Activated T-helper 1 cell treated with anti-CD3 and anti-CD28 coated beads, Interleukin-12 subunit alpha, Interleukin-12 subunit beta, Interleukin-2, Interleukin-4 antibody, amounts not matched to agents 30 ng/mL and 10 ng/mL and 1 ng/mL, durations not matched to agents 14 hours and 24 hours and 36 hours (primary cell): Measurements from ENCODE around the gene SPRED1. TPM values are rescaled to one million over a fixed set of nuclear protein-coding genes. Genes with fewer than 3 reads are reported as not detected.
"Not testable (repeated sequence)": the region's sequence is repeated elsewhere in the genome, so short reads cannot be mapped to it uniquely, and the experiment has no call there.

Experiments
- DNase-seq: peaks from one replicate; pipeline ENCODE4 v3.0.0; 2021; ENCODE audit warnings: low spot score
- H3K27ac Mint-ChIP-seq: one replicate; pipeline ENCODE4 v1.8.0; 2021; ENCODE audit warnings: mild to moderate bottlenecking, mixed read lengths
- H3K27me3 Mint-ChIP-seq: one replicate; pipeline ENCODE4 v1.8.0; 2022; ENCODE audit warnings: mild to moderate bottlenecking, moderate library complexity, mixed read lengths; ENCODE audit not compliant: insufficient read depth
- H3K36me3 Mint-ChIP-seq: one replicate; pipeline ENCODE4 v1.8.0; 2021; ENCODE audit warnings: low read depth, mixed read lengths
- H3K4me1 Mint-ChIP-seq: one replicate; pipeline ENCODE4 v1.8.0; 2021; ENCODE audit warnings: low read depth, mixed read lengths
- H3K4me3 Mint-ChIP-seq: one replicate; pipeline ENCODE4 v1.8.0; 2021; ENCODE audit warnings: mild to moderate bottlenecking, moderate library complexity, mixed read lengths
- H3K9me3 Mint-ChIP-seq: one replicate; pipeline ENCODE4 v1.8.0; 2021; ENCODE audit warnings: mixed read lengths
- intact Hi-C: fragments of 100-400 bp; cut with micrococcal nuclease; formaldehyde crosslinking; loops from one replicate; pipeline ENCODE4 v1.15.1; 2024
- total RNA-seq: library from RNA; stranded (reverse); gene quantifications from 2 replicates; pipeline ENCODE4 v1.2.3, GENCODE V29; 2022

The SPRED1 gene
- total RNA-seq, 1 donor from 2014 or later: 0.49 TPM

- intact Hi-C loops: no loop called here
- no peaks in the 10 kb centered on the region for H3K36me3 Mint-ChIP-seq
- no peaks in the 10 kb centered on the region for H3K4me1 Mint-ChIP-seq
- no peak overlapping the region for H3K27ac Mint-ChIP-seq
- H3K9me3 Mint-ChIP-seq: no peaks in the 10 kb centered on the region
- no peak for DNase-seq
- peaks cover 24% of the 10 kb centered on the region for H3K27me3 Mint-ChIP-seq
- H3K4me3 Mint-ChIP-seq: no peak overlapping the region
Observed at GRCh38 chr15:38217788-38218609, 34.6 kb upstream of the SPRED1 start.

GRCh38 chr15:38220606-38221273, 31.9 kb upstream of the SPRED1 start:
- DNase-seq: no peak
- H3K36me3 Mint-ChIP-seq: no peaks in the 10 kb centered on the region
- no peaks in the 10 kb centered on the region for H3K4me1 Mint-ChIP-seq
- no peaks in the 10 kb centered on the region for H3K9me3 Mint-ChIP-seq
- H3K27me3 Mint-ChIP-seq: peaks cover 10% of the 10 kb centered on the region
- H3K4me3 Mint-ChIP-seq: no peak overlapping the region
- intact Hi-C loops: no loop called here
- H3K27ac Mint-ChIP-seq: no peak overlapping the region

GRCh38 chr15:38224486-38224885, 28.1 kb upstream of the SPRED1 start:
- DNase-seq: no peak
- Mint-ChIP-seq H3K4me3 (no peak overlapping the region), H3K27ac (no peak overlapping the region), H3K27me3 (peaks cover 5% of the 10 kb centered on the region), H3K4me1 (no peaks in the 10 kb centered on the region), H3K9me3 (no peaks in the 10 kb centered on the region), H3K36me3 (no peaks in the 10 kb centered on the region)
- intact Hi-C loops: no loop called here

- no peak overlapping the region for H3K27ac Mint-ChIP-seq
- intact Hi-C loops: no loop called here
- peaks cover 7% of the 10 kb centered on the region for H3K27me3 Mint-ChIP-seq
- no peak overlapping the region for H3K4me3 Mint-ChIP-seq
- H3K36me3 Mint-ChIP-seq: no peaks in the 10 kb centered on the region
- H3K9me3 Mint-ChIP-seq: no peaks in the 10 kb centered on the region
- DNase-seq: no peak
- H3K4me1 Mint-ChIP-seq: no peaks in the 10 kb centered on the region
Observed at GRCh38 chr15:38225381-38225780, 27.3 kb upstream of the SPRED1 start.

GRCh38 chr15:38226608-38227266, 25.9 kb upstream of the SPRED1 start:
- no peak for DNase-seq

GRCh38 chr15:38227941-38228340, 24.7 kb upstream of the SPRED1 start:
- peaks cover 5% of the 10 kb centered on the region for H3K27me3 Mint-ChIP-seq
- DNase-seq: no peak
- H3K9me3 Mint-ChIP-seq: no peaks in the 10 kb centered on the region
- no peaks in the 10 kb centered on the region for H3K36me3 Mint-ChIP-seq
- no peaks in the 10 kb centered on the region for H3K4me1 Mint-ChIP-seq
- H3K27ac Mint-ChIP-seq: no peak overlapping the region
- intact Hi-C loops: no loop called here
- H3K4me3 Mint-ChIP-seq: no peak overlapping the region

More at GRCh38 chr15:38226608-38227266, 25.9 kb upstream of the SPRED1 start:
- Mint-ChIP-seq H3K4me1 (no peaks in the 10 kb centered on the region), H3K27ac (no peak overlapping the region), H3K9me3 (no peaks in the 10 kb centered on the region), H3K27me3 (peaks cover 3% of the 10 kb centered on the region), H3K4me3 (no peak overlapping the region), H3K36me3 (no peaks in the 10 kb centered on the region)
- intact Hi-C loops: no loop called here

- H3K9me3 Mint-ChIP-seq: no peaks in the 10 kb centered on the region
- intact Hi-C loops: no loop called here
- H3K36me3 Mint-ChIP-seq: no peaks in the 10 kb centered on the region
- DNase-seq: no peak
- no peak overlapping the region for H3K27ac Mint-ChIP-seq
- no peak overlapping the region for H3K4me3 Mint-ChIP-seq
- peaks cover 5% of the 10 kb centered on the region for H3K27me3 Mint-ChIP-seq
- no peaks in the 10 kb centered on the region for H3K4me1 Mint-ChIP-seq
Observed at GRCh38 chr15:38228618-38229017, 24.0 kb upstream of the SPRED1 start.

- H3K36me3 Mint-ChIP-seq: no peaks in the 10 kb centered on the region
- H3K9me3 Mint-ChIP-seq: no peaks in the 10 kb centered on the region
- H3K4me3 Mint-ChIP-seq: no peak overlapping the region
- H3K27ac Mint-ChIP-seq: no peak overlapping the region
- no peak for DNase-seq
- H3K27me3 Mint-ChIP-seq: peaks cover 5% of the 10 kb centered on the region
- no peaks in the 10 kb centered on the region for H3K4me1 Mint-ChIP-seq
- intact Hi-C loops: no loop called here
Observed at GRCh38 chr15:38229705-38230310, 22.8 kb upstream of the SPRED1 start.

GRCh38 chr15:38231436-38231835, 21.2 kb upstream of the SPRED1 start:
- H3K36me3 Mint-ChIP-seq: no peaks in the 10 kb centered on the region
- DNase-seq: no peak
- H3K4me3 Mint-ChIP-seq: no peak overlapping the region
- H3K9me3 Mint-ChIP-seq: no peaks in the 10 kb centered on the region
- no peak overlapping the region for H3K27ac Mint-ChIP-seq
- intact Hi-C loops: no loop called here
- peaks cover 3% of the 10 kb centered on the region for H3K27me3 Mint-ChIP-seq
- no peaks in the 10 kb centered on the region for H3K4me1 Mint-ChIP-seq

GRCh38 chr15:38237021-38237420, 15.6 kb upstream of the SPRED1 start:
- H3K4me1 Mint-ChIP-seq, H3K36me3 Mint-ChIP-seq, intact Hi-C loops, H3K27ac Mint-ChIP-seq, H3K9me3 Mint-ChIP-seq, H3K4me3 Mint-ChIP-seq, DNase-seq: not testable (repeated sequence)
- peaks cover 14% of the 10 kb centered on the region for H3K27me3 Mint-ChIP-seq

- H3K36me3 Mint-ChIP-seq: no peaks in the 10 kb centered on the region
- intact Hi-C loops: no loop called here
- no peak overlapping the region for H3K27ac Mint-ChIP-seq
- no peaks in the 10 kb centered on the region for H3K4me1 Mint-ChIP-seq
- no peak for DNase-seq
- no peak overlapping the region for H3K4me3 Mint-ChIP-seq
- H3K9me3 Mint-ChIP-seq: no peaks in the 10 kb centered on the region
- H3K27me3 Mint-ChIP-seq: peaks cover 17% of the 10 kb centered on the region
Observed at GRCh38 chr15:38238311-38238710, 14.3 kb upstream of the SPRED1 start.

GRCh38 chr15:38242055-38242454, 10.6 kb upstream of the SPRED1 start:
- Mint-ChIP-seq H3K9me3 (no peaks in the 10 kb centered on the region), H3K36me3 (no peaks in the 10 kb centered on the region), H3K4me3 (no peak overlapping the region), H3K27ac (no peak overlapping the region), H3K4me1 (no peaks in the 10 kb centered on the region), H3K27me3 (peaks cover 29% of the 10 kb centered on the region)
- intact Hi-C loops: no loop called here
- no peak for DNase-seq
